MV-4-11 (cell line): ENCODE measurements around the gene ELP1.
"Not testable (repeated sequence)": the region's sequence is repeated elsewhere in the genome, so short reads cannot be mapped to it uniquely, and the experiment has no call there.

Experiments used
- DNase-seq: peaks from one replicate; lab custom pipeline; 2025; lab: John Stamatoyannopoulos, UW

Gene ELP1

DNA sequence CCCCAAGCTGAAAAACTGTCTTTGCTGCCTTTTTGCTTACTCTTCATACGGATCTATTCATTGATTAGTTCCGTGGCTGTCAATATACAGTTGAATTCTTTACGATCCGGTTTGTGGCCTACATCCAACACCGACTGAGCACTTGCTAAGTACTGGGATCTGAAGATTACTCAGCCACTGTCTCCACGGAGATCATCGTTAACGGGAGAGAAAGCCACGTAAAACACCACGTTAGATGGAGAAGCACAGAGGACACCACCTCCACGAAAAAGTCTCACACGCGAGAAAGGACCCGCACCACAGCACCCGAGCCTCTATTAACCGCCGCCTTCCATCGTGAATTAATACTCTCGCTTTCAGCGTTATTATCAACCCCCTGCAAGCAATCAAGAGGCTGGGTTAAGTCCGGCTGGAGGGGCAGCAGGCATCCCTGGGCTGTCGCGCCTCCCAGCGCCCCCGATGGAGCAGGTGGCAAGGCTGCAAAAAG, 650 bp downstream of the ELP1 start:
- DNase-seq: peak; percentile 37

DNA sequence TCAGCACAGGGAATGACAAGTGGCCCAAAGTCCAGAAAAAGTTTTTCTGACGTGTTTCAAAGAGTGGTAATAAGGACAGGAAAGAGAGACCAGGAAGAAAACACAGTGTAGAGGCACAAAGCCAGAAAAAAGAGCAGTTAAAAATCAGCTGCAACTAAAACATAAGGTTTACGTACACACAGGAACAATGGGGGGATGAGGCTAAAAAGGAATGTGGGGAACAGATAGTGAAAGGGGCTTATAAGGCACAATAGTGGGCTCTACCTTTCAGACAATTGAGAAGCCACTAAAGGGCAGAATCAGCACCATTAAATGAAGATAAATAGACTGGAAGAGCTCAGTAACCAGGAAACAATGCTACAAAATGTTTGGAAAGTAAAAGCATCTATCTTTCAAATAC, 5.5 kb downstream of the ELP1 start:
- no peak for DNase-seq

DNA sequence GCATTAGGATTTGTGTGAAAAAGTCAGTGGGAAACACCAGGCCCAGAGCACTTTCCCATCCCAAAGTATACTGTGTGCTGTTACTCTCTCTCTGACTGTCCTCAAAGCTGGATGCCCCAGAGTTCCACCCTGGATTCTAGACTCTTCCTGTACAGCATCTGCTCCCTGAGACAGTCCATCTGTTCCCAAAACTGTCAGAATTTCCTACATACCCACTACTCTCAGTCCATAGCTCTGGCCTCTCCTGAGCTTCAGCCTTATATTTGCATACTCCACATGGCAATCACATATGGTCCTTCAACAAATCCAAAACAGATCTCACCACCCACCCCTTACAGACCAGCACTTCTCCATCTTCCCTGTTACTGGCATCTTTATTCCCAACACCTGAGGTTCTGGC, 9.5 kb downstream of the ELP1 start:
- no peak for DNase-seq

DNA sequence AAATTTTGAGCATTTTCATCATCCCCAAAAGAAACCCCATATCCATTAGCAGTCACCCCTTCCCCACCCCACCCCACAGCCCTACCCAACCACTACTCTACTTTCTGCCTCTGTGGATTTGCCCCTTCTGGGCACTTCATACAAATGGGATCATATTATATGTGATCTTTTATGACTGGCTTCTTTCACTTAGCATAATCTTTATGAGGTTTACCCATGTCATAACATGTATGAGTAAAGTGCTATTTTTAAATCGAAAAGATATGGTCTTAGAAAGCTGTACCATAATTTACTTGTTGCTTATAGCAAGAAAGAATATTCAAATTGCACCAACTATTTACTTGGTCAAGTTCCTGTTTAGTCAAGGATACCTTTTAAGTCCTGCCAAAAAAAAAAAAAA, 12.7 kb downstream of the ELP1 start:
- DNase-seq: no peak

DNA sequence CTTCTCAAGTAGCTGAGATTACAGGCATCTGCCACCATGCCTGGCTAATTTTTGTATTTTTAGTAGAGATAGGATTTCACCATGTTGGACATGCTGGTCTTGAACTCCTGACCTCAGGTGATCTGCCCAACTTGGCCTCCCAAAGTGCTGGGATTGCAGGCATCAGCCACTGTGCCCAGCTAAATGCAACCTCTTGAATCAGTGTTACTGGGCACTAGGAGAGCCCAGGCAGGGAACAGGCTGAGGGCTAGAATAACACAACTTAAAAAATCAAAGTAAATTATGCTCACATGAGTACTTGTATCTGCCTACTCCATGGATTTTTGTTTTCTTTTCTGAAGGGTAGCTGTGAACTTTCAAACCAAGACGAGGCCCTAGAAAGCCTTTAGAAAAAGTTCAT, 13.5 kb downstream of the ELP1 start:
- not testable (repeated sequence) for DNase-seq

DNA sequence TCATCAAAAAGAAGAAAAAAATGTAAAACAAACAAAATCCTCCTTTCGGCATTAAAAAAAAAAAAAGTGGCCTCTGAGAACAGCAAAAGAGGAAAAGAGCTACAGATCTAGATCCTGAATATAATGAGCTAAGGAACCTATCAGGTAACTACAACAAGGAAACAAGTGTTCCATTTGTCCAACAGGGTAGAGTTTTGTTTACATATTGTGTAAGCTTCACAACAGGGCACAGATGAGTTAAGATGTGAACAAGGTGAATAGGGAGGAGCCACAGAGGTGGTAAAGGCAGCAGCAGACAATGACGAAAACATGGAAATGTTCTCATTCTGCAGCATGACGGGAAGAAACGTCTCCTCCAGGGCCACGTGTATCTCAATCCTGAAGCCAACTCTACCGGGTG, 14.4 kb downstream of the ELP1 start:
- no peak for DNase-seq

DNA sequence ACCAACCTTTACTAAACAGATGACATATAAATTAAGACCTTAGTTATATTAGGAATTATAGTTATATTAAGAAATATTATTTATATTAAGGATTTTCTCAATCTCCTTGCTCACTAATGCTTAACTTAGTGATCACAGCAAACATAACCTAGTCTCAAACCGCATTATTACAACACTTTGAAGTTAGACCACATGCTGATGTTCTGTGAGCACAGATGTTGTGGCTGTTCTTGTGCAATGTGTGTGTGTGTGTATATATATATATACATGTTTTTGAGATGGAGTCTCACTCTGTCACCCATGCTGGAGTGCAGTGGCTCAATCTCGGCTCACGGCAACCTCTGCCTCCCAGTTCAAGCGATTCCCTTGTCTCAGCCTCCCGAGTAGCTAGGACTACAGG, 20.5 kb downstream of the ELP1 start:
- peak; percentile 96 for DNase-seq

DNA sequence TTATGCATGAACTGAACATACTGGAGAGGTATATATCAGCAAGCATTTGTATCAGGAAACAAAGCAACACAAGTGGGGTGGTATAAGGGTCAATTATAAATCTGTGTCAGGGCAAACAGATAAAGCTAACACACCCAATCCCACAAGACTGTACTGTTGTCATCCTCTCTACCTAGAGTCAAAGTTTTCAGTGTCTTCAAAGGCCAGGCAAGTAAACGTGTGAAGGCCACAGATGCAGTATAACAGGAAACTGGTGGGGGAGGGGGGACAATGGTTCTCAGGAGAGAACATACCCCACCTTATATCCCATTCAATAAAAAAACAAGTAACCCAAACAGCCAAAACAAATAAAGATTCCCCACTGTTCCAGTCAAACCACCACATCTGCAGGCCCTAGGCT, 22.1 kb downstream of the ELP1 start:
- no peak for DNase-seq

DNA sequence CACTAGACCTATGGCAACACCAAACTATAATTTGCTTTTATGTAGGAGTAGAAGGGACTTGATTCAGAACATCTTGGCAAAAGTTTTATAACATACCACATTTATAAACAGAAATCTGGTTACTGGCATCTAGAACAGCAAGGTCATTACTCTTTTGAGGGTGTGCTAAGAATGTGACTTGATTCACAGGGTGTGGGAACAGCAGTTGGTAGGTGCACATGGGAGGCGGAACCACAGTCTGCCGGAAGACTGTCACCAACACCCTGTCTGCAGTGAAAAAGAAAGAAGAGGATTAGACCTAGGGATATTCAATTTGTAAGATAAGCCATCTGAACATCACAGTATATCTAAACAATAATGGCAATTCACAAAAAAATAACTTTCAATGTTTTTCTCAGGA, 23.0 kb downstream of the ELP1 start:
- no peak for DNase-seq

DNA sequence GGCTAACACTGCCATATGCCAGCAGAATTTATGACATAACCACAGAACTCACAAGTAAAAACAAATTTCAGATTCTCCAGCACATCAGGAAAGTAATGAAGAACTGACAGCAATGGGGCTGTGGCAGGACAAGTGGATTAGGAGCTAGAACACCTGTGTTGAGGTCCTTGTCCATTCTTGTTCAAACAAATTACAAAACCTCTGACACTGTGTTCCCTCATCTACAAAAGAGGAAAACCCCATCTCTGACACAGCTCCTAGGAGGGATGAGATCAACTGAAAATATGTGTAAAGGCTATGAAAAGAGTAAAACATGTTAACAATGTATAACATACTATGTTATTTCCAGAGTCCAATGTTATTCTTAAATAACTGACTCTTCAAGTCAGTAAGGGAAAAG, 23.5 kb downstream of the ELP1 start:
- DNase-seq: no peak

DNA sequence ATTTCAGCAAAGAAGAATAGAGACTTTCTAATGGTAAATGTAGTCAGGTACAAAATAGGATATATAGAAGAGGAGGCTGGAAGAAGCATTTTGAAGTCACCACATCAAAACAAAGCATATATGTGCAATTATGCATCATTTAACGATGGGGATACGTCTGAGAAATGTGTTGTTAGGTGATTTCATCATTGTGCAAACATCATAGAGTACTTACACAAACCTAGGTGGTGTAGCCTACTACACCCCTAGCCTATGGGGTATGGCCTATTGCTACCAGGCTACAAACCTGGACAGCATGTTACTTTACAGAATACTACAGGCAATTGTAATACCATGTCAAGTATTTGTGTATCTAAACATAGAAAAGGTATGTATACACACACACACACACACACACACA, 28.4 kb downstream of the ELP1 start:
- no peak for DNase-seq

DNA sequence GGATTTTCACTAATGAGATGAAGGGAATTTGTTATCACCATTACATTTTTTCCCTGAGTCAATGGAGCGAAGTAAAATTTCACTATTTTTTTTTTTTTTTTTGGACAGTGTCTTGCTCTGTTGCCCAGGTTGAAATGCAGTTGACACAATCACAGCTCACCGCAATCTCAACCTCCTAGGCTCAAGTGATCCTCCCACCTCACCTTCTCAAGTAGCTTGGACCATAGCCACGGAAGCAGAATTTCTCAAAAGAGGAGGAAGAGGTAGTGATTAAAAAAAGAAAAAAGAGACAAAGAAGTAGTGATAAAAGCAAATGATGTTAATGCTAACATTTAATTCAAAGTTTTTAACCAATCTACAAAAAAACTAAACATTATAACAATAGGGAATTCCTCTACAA, 29.8 kb downstream of the ELP1 start:
- no peak for DNase-seq

DNA sequence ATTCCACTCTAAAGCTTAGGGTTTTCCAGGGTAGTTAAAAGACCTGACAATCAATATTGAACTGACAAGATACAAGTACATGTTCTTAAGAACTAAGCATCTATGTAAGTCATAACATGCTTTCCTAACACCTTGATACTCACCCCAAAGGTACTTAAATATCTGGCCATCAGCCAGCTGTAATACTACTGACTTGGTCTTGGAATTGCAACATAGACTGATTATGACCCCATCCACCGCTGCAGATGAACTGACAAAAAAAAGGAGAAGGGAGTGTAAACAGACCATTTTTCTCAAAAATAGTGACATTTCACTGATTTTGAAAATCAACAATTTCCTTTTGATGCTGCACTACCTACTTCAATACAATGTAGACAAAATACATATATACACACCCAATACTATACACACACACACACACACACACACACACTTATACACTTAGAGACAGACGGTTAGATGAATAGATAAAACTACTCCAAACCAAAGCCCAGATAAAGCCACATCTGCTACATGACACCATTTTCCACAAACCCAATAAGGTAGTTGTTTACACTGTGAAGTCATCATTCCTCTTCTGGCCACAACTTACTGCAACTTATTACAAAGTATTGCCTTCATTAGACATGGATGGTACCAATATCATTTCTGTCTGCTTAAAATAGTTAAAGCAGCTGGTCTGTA, 30.4 kb downstream of the ELP1 start:
- no peak for DNase-seq

DNA sequence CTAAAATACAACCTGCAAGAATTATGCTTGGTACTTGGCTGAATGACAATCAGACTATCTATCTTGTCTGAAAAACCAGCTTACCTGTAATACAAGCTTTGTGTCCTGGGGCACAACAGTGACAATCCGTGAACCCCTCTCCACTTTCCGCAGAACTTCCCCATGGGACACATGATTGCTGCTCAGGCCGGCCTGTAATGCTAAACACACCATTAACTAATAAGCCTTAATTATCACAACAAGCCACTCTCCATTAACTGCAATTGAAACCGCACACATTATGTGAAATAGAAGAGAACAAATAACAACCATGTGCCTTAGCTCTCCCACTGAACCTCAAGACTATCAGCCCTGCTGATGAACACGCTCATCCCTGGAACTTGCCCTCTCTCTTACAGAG, 33.7 kb downstream of the ELP1 start:
- DNase-seq: no peak

DNA sequence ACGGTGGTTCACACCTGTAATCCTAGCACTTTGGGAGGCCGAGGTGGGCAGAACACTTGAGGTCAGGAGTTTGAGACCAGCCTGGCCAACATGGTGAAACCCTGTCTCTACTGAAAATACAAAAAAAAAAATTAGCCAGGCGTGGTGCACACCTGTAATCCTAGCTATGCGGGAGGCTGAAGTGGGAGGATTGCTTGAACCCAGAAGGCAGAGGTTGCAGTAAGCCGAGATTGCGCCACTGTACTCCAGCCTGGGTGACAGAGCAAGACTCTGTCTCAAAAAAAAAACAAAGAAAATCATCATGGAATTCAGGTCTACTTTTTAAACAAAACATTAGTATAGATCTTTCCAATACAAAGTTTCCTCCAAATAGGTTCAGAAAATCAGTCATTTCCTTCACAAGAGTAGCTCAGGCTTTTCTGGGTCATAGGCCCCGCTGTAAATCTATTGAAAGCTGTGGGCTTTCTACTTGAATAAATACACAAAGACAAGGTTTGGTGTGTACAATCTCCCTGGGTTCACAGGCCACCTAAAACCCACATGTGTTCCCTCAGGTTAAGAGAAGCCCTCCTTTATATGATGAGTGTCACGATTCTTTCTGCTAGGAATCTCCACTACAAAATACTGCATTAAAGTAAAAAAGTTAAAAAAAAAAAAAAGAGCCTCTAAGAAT, 34.8 kb downstream of the ELP1 start:
- DNase-seq: not testable (repeated sequence)

DNA sequence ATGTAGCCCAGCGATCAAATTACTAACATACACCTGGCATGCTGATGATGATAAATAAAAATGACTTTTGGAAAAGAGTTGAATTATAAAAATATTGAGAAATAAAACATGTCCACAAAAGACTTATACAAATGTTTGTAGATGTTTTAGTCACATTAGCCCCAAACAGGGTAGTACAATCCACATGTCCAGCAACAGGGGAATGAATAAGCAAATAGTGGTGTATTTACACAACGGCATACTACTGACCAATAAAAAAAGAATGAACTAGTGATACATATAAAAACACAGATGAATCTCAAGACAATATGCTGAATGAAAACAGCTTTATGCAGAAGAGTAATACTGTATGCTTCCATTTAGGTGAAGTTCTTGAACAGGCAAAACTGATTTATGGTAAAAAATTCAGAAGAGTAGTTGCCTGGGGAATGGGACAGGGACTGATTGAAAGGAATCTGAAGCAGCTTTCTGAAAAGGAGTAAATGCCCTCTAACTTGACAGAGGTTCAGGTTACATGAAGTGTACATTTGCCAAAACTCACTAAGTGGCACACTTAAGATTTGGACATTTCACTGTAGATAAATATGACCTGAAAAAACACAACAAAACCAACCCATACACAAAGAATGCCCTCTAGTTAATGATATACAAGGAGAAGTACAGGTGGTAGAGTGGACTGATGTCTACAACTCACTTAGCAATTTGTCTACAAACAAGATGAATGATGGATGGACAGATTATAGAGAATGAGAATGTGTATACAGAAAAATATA, 36.4 kb downstream of the ELP1 start:
- no peak for DNase-seq

DNA sequence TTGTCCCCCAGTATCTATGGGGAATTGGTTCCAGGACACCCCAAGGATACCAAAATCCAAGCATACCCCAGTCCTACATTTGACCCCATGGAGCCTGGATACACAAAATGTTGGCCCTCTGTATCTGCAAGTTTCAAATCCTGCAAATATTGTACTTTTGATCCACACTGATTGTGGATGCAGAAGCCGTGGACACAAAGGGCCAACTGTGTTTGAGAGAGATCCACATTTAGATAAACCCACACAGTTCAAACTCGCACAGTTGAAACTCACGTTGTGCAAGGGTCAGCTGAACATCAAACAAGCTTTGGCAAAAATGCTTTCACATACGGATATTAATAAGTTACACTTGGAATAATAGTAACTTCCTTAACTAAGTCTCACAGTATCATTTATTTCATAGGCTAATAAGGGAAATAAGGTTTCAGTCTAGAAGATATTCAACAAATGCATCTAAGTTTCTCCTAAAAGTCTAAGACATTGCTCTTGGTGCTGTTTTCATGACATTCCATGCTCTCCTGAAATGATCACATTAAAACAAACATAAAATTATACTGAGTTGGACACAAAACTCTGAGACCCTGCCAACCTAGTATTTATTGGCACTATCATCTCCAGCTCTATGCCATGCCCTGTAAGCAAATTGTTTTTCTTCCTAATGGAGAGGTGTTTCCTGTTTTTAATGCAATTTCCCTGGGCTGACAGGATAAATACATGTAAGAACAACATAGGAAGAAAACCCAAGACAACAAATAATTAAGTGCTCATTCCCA, 39.5 kb downstream of the ELP1 start:
- no peak for DNase-seq

DNA sequence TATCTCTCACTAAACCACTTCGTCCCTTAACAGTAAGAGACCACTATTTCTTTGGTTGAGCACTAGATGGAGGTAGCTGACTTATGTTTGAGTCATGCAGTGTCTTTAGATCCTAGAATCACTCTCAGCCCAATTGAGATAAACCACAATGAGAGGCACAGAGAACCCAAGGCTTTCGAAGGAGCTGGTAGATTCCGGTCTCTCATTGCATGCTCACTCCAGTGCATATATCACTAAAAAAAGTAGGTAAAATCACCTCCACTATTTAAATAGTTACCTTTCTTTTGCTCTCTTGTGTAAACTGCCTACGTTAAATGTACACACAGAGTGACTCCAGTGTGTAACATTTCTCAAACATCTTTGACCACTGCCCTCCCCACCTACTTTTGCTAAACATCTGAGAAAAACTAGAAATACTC, 44.3 kb downstream of the ELP1 start:
- peak; percentile 22 for DNase-seq

DNA sequence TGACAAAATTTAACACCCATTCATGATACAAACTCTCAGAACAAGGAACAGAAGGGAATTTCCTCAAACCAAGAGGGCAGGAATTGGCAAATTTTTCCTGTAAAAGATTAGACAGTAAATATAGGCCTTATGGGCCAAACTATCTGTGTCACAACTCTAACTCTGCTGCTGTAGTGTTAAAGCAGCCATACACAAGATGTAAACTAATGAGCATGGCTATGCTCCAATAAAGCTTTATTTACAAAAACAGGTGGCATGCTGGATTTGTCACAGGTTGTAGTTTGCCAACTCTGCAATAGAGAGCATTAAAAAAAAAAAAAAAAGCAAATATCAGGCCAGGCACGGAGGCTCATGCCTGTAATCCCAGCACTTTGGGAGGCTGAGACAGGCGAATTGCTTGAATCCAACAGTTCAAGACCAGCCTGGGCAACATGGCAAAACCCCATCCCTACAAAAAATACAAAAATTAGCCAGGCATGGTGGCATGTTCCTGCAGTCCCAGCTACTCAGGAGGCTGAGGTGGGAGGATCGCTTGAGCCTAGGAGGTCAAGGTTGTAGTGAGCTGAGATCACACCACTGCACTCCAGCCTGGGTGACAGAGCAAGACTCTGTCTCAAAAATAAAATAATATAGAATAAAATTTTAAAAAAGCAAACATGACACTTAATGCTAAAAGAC, 47.2 kb downstream of the ELP1 start:
- DNase-seq: not testable (repeated sequence)

DNA sequence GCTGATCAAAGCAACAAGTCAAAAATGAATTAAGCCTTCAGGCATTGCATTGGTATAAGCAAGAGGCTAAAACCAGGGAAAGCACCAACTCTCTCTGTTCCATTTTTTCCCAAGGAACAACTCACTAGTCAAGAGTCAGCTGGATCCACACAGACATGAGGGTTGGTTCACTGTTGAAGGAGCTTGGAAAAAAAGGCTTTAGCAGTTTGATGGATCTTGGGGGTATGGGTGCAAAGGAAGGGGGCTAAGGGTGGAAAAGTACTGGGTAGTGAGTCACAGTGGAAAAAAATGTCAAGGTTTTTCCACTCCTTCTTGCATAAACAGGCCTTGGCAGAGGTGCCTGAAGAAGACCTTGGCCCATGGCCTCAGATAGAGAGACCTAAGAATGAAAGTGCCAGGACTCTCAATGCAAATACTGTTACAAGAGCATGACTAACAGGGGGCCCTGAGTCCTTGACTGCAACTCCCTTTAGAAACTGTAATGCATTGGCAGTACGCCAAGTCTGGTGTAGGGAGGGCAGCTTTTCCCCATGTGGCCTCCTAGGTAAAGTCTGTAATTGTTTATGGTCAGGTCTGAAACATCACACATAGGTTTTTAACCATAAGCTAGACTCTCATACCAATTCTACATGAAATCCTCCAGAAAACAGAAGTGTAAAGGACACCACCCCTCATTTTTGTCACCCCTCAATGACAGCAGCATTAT, 48.1 kb downstream of the ELP1 start:
- DNase-seq: peak; percentile 78

DNA sequence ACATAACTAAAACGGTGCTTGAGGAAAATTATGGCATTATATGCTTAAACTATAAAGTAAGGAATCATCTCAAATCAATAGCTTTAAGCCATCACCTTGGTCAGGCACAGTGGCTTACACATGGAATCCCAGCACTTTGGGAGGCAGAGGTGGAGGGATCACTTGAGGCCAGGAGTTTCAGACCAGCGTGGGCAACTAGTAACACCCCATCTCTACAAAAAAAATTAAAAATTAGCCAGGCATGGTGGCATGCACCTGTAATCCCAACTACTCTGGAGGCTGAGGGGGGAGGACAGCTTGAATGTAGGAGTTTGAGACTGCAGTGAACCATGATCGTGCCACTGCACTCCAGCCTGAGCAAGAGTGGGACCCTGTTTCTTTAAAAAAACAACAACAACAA, 49.2 kb downstream of the ELP1 start:
- no peak for DNase-seq
